ENCODE measurements around the gene SMAD6. TPM values are rescaled to one million over a fixed set of nuclear protein-coding genes. Genes with fewer than 3 reads are reported as not detected.

The SMAD6 gene
- total RNA-seq, 1 donor: 1.9 TPM

GRCh38 chr15:66733976-66734375 lies 31.9 kb downstream of the SMAD6 start:
- no peaks in the 10 kb centered on the region for H3K4me1 ChIP-seq (ENCODE audit: insufficient read depth, low read length)

GRCh38 chr15:66734961-66735908 lies 33.2 kb downstream of the SMAD6 start:
- Histone ChIP-seq H3K9me3 (ENCODE audit: low read depth, low read length) (no peaks in the 10 kb centered on the region), H3K4me3 (ENCODE audit: low read length) (no peak overlapping the region), H3K27me3 (ENCODE audit: insufficient read depth, low read length) (no peaks in the 10 kb centered on the region), H3K4me1 (ENCODE audit: insufficient read depth, low read length) (no peaks in the 10 kb centered on the region)

More at GRCh38 chr15:66733976-66734375, 31.9 kb downstream of the SMAD6 start:
- Histone ChIP-seq H3K9me3 (ENCODE audit: low read depth, low read length) (no peaks in the 10 kb centered on the region), H3K27me3 (ENCODE audit: insufficient read depth, low read length) (no peaks in the 10 kb centered on the region), H3K4me3 (ENCODE audit: low read length) (no peak overlapping the region)

GRCh38 chr15:66735909-66736305 lies 33.9 kb downstream of the SMAD6 start:
- Histone ChIP-seq H3K4me1 (ENCODE audit: insufficient read depth, low read length) (no peaks in the 10 kb centered on the region), H3K4me3 (ENCODE audit: low read length) (no peak overlapping the region), H3K27me3 (ENCODE audit: insufficient read depth, low read length) (no peaks in the 10 kb centered on the region), H3K9me3 (ENCODE audit: low read depth, low read length) (no peaks in the 10 kb centered on the region)

GRCh38 chr15:66737243-66738010 lies 35.4 kb downstream of the SMAD6 start:
- H3K4me1 ChIP-seq (ENCODE audit: insufficient read depth, low read length): no peaks in the 10 kb centered on the region
- no peaks in the 10 kb centered on the region for H3K27me3 ChIP-seq (ENCODE audit: insufficient read depth, low read length)
- no peaks in the 10 kb centered on the region for H3K9me3 ChIP-seq (ENCODE audit: low read depth, low read length)
- no peak overlapping the region for H3K4me3 ChIP-seq (ENCODE audit: low read length)

- no peaks in the 10 kb centered on the region for H3K9me3 ChIP-seq (ENCODE audit: low read depth, low read length)
- H3K4me1 ChIP-seq (ENCODE audit: insufficient read depth, low read length): no peaks in the 10 kb centered on the region
- H3K27me3 ChIP-seq (ENCODE audit: insufficient read depth, low read length): no peaks in the 10 kb centered on the region
- no peak overlapping the region for H3K4me3 ChIP-seq (ENCODE audit: low read length)
These were observed 36.1 kb downstream of the SMAD6 start for GRCh38 chr15:66738116-66738515.

GRCh38 chr15:66738595-66738994 lies 36.6 kb downstream of the SMAD6 start:
- H3K4me1 ChIP-seq (ENCODE audit: insufficient read depth, low read length): no peaks in the 10 kb centered on the region
- H3K27me3 ChIP-seq (ENCODE audit: insufficient read depth, low read length): no peaks in the 10 kb centered on the region
- H3K9me3 ChIP-seq (ENCODE audit: low read depth, low read length): no peaks in the 10 kb centered on the region
- no peak overlapping the region for H3K4me3 ChIP-seq (ENCODE audit: low read length)

GRCh38 chr15:66739287-66739686 lies 37.3 kb downstream of the SMAD6 start:
- no peaks in the 10 kb centered on the region for H3K27me3 ChIP-seq (ENCODE audit: insufficient read depth, low read length)
- no peak overlapping the region for H3K4me3 ChIP-seq (ENCODE audit: low read length)
- no peaks in the 10 kb centered on the region for H3K9me3 ChIP-seq (ENCODE audit: low read depth, low read length)
- no peaks in the 10 kb centered on the region for H3K4me1 ChIP-seq (ENCODE audit: insufficient read depth, low read length)

- no peaks in the 10 kb centered on the region for H3K27me3 ChIP-seq (ENCODE audit: insufficient read depth, low read length)
- no peaks in the 10 kb centered on the region for H3K4me1 ChIP-seq (ENCODE audit: insufficient read depth, low read length)
- no peak overlapping the region for H3K4me3 ChIP-seq (ENCODE audit: low read length)
- no peaks in the 10 kb centered on the region for H3K9me3 ChIP-seq (ENCODE audit: low read depth, low read length)
These were observed 38.8 kb downstream of the SMAD6 start for GRCh38 chr15:66740802-66741201.

- Histone ChIP-seq H3K4me1 (ENCODE audit: insufficient read depth, low read length) (no peaks in the 10 kb centered on the region), H3K4me3 (ENCODE audit: low read length) (no peak overlapping the region), H3K27me3 (ENCODE audit: insufficient read depth, low read length) (no peaks in the 10 kb centered on the region), H3K9me3 (ENCODE audit: low read depth, low read length) (no peaks in the 10 kb centered on the region)
These were observed 39.6 kb downstream of the SMAD6 start for GRCh38 chr15:66741646-66742045.

- Histone ChIP-seq H3K4me1 (ENCODE audit: insufficient read depth, low read length) (no peaks in the 10 kb centered on the region), H3K9me3 (ENCODE audit: low read depth, low read length) (no peaks in the 10 kb centered on the region), H3K4me3 (ENCODE audit: low read length) (no peak overlapping the region), H3K27me3 (ENCODE audit: insufficient read depth, low read length) (no peaks in the 10 kb centered on the region)
These were observed 40.2 kb downstream of the SMAD6 start for GRCh38 chr15:66742286-66742685.

GRCh38 chr15:66743204-66743603 lies 41.2 kb downstream of the SMAD6 start:
- Histone ChIP-seq H3K27me3 (ENCODE audit: insufficient read depth, low read length) (no peaks in the 10 kb centered on the region), H3K9me3 (ENCODE audit: low read depth, low read length) (no peaks in the 10 kb centered on the region), H3K4me1 (ENCODE audit: insufficient read depth, low read length) (no peaks in the 10 kb centered on the region), H3K4me3 (ENCODE audit: low read length) (no peak overlapping the region)

- no peaks in the 10 kb centered on the region for H3K9me3 ChIP-seq (ENCODE audit: low read depth, low read length)
- no peaks in the 10 kb centered on the region for H3K4me1 ChIP-seq (ENCODE audit: insufficient read depth, low read length)
- H3K4me3 ChIP-seq (ENCODE audit: low read length): no peak overlapping the region
- H3K27me3 ChIP-seq (ENCODE audit: insufficient read depth, low read length): no peaks in the 10 kb centered on the region
These were observed 41.9 kb downstream of the SMAD6 start for GRCh38 chr15:66743703-66744536.

GRCh38 chr15:66744610-66745279 lies 42.7 kb downstream of the SMAD6 start:
- no peaks in the 10 kb centered on the region for H3K9me3 ChIP-seq (ENCODE audit: low read depth, low read length)
- no peaks in the 10 kb centered on the region for H3K27me3 ChIP-seq (ENCODE audit: insufficient read depth, low read length)
- H3K4me1 ChIP-seq (ENCODE audit: insufficient read depth, low read length): no peaks in the 10 kb centered on the region
- H3K4me3 ChIP-seq (ENCODE audit: low read length): no peak overlapping the region

- Histone ChIP-seq H3K4me1 (ENCODE audit: insufficient read depth, low read length) (no peaks in the 10 kb centered on the region), H3K9me3 (ENCODE audit: low read depth, low read length) (no peaks in the 10 kb centered on the region), H3K4me3 (ENCODE audit: low read length) (no peak overlapping the region), H3K27me3 (ENCODE audit: insufficient read depth, low read length) (no peaks in the 10 kb centered on the region)
These were observed 43.6 kb downstream of the SMAD6 start for GRCh38 chr15:66745530-66746230.
